Transverse colon (tissue), 4 donors: ENCODE measurements around the gene ABL2. TPM values are rescaled to one million over a fixed set of nuclear protein-coding genes. Genes with fewer than 3 reads are reported as not detected.
"Not testable (repeated sequence)": the region's sequence is repeated elsewhere in the genome, so short reads cannot be mapped to it uniquely, and the experiment has no call there.

Experiments used
- DNase-seq: peaks from one replicate; pipeline ENCODE4 v3.0.0-alpha.2; 2019
- H3K27ac ChIP-seq, 4 donors: fragments of 200-600 bp; sonication (generic); 2 replicates each; pipeline ENCODE4 v1.5.1; 2016 to 2018; ENCODE audit warnings: inconsistent platforms in 4 of 4
- H3K27me3 ChIP-seq: fragments of 200-600 bp; sonication (generic); 2 replicates; pipeline ENCODE4 v1.5.1; 2017; ENCODE audit warnings: inconsistent platforms
- H3K36me3 ChIP-seq, 4 donors: fragments of 200-600 bp; sonication (generic); 2 replicates each; pipeline ENCODE4 v1.5.1; 2017 to 2019; ENCODE audit warnings: inconsistent platforms in 4 of 4
- H3K4me1 ChIP-seq, 4 donors: fragments of 200-600 bp; sonication (generic); 2 replicates each; pipeline ENCODE4 v1.5.1; 2017 to 2020; ENCODE audit warnings: inconsistent platforms in 4 of 4
- H3K4me3 ChIP-seq, 4 donors: fragments of 200-600 bp; sonication (generic); 1 replicate in 1 of 4; 2 replicates in 3 of 4; pipeline versions ENCODE4 v1.5.1 to v1.6.1; 2017 to 2019; ENCODE audit warnings: inconsistent platforms in 4 of 4
- H3K9me3 ChIP-seq, 2 donors: fragments of 200-600 bp; sonication (generic); 2 replicates each; pipeline ENCODE4 v1.5.1; 2017 to 2019; ENCODE audit warnings: inconsistent platforms in 2 of 2
- EP300 ChIP-seq: sonication (generic); formaldehyde crosslinking; IDR thresholded peaks from one replicate; pipeline ENCODE4 v1.6.1; 2017; ENCODE audit warnings: antibody characterized with exemption, low read depth
- POLR2A ChIP-seq: fragments of 450-650 bp; IDR thresholded peaks from one replicate; pipeline ENCODE4 v1.6.1; 2016; ENCODE audit warnings: antibody characterized with exemption, mild to moderate bottlenecking, moderate library complexity
- POLR2AphosphoS5 ChIP-seq, 3 donors: sonication (generic); formaldehyde crosslinking; IDR thresholded peaks; one replicate each; pipeline ENCODE4 v1.6.1; 2016; ENCODE audit warnings: antibody characterized with exemption in 3 of 3
- WGBS, 2 donors: methylation state at CpG; one replicate each; pipeline ENCODE4 v1.1.5; 2018; ENCODE audit warnings: low coverage in 1 of 2; 5-methylcytosine and 5-hydroxymethylcytosine counted together
- in situ Hi-C, 4 donors: fragments of 200-750 bp; cut with MboI; loops; one replicate each; pipeline versions ENCODE4 v1.15.0 to v1.15.1; 2017; ENCODE audit warnings: low sequenced_read_pairs in 3 of 4, low pct_ligation_motif_present in 1 of 4, low pct_unique_long_range_greater_than_20kb in 1 of 4
- intact Hi-C: fragments of 100-400 bp; cut with DNase I; formaldehyde crosslinking; loops from one replicate; pipeline ENCODE4 v1.15.1; 2023; ENCODE audit warnings: low total_unique reads
- total RNA-seq, 4 donors: library from RNA; depleted of rRNA; stranded (reverse); fragments of >200 nt; gene quantifications; one replicate each; pipeline ENCODE4 v1.1.0, GENCODE V29; 2016
- TF ChIP-seq, protein P1 (sequence below), 5 experiments: fragments of 200-600 bp in 3 of 5; fragments of 450-650 bp in 2 of 5; sonication (generic) in 3 of 5; IDR thresholded peaks; 1 replicate in 2 of 5; 2 replicates in 3 of 5; pipeline ENCODE4 v1.5.1; 2016 to 2017; ENCODE audit warnings: antibody characterized with exemption in 5 of 5, inconsistent platforms in 3 of 5, mild to moderate bottlenecking in 2 of 5, moderate library complexity in 1 of 5

The ABL2 gene
- total RNA-seq, 4 donors from 2014 or later: 9.6 to 51.7 (median 14.3) TPM

DNA sequence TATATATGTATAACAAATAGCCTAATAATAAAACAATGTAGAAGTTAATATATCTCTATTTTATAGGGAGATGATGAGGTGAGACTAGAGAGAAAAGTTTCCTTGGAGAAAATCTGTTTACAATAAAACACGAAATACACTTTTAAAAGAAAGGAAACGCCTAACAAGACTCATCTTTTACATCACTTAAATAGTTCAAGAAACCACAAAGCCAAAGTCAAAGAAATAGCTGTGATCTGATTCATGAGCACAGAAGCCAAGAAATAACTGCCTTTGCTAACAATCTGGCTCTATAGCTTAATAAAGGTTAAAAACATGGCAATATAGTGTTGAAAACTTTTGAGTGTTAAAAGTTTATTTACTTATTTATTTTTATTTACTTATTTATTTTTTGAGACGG is 86.2 kb downstream of the ABL2 start:
- peaks cover 0 to 7% (median 3%) of the 10 kb centered on the region in 4 donors for H3K4me1 ChIP-seq
- H3K36me3 ChIP-seq: no peaks in the 10 kb centered on the region
- DNase-seq: no peak
- no peaks in the 10 kb centered on the region for H3K9me3 ChIP-seq
- TF ChIP-seq EP300 (no peak), POLR2AphosphoS5 (IDR thresholded peaks at IDR 0.05) (no peak), POLR2A (no peak)
- TF ChIP-seq, protein P1, sequence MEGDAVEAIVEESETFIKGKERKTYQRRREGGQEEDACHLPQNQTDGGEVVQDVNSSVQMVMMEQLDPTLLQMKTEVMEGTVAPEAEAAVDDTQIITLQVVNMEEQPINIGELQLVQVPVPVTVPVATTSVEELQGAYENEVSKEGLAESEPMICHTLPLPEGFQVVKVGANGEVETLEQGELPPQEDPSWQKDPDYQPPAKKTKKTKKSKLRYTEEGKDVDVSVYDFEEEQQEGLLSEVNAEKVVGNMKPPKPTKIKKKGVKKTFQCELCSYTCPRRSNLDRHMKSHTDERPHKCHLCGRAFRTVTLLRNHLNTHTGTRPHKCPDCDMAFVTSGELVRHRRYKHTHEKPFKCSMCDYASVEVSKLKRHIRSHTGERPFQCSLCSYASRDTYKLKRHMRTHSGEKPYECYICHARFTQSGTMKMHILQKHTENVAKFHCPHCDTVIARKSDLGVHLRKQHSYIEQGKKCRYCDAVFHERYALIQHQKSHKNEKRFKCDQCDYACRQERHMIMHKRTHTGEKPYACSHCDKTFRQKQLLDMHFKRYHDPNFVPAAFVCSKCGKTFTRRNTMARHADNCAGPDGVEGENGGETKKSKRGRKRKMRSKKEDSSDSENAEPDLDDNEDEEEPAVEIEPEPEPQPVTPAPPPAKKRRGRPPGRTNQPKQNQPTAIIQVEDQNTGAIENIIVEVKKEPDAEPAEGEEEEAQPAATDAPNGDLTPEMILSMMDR (IDR thresholded peaks at IDR 0.05): no peak
- in situ Hi-C loops (no loop called here), intact Hi-C loops (no loop called here)
- no peak overlapping the region for H3K4me3 ChIP-seq
- no peaks in the 10 kb centered on the region for H3K27me3 ChIP-seq
- H3K27ac ChIP-seq: peak overlapping the region; percentile 32 to 70 (median 52)
- WGBS, 2 donors: 52 to 62% methylated on average over 3 of the region's 3 CpGs

DNA sequence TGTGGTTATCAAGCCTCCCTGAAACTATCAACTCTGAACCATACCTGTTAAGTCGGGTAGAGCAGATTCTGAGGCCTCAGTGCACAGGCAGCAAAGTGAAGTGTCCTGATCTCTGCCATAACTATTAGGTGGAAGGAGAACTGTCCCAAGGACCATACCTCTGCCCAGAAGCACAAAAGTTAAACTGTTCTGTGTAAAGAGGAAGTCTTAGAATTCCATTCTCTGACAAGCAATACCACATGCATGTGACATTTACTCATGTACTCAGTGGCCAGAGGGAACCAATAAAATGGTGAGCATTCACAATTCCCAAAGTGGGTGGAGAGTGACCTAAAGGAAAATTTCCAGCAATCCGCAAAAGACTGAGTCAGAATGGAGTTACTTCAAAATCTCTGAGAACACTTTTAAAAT is 86.6 kb downstream of the ABL2 start:
- no peak overlapping the region for H3K4me3 ChIP-seq

DNA sequence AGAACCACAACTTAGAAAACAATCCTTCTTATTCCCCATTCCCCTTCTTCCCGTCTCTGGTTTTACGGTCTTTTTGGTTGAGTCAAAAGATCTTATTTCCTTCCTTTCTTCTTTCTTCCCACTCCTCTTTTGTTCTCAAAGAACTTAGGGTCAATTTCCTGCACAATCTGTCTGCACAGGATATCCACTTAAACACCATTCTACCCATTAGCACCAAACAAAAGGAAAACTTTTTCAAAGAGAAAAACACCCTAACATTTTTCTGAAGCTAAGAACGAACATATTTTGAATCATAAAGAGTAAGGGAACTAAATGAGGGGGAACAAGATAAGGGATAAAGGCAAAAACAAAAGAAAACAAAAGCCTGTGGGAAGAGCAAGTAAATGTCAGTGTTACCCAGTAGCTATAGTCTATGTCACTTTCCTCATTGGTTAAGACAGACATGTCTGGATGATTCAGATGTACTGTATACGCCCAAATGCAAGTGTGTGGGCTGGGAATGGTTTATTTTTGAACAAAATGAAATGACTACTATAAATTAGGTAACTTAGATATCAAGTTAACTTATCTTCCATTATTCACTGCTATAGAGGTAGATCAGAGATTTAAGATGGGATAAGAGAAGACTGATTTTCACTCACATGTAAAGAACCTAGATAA is 87.8 kb downstream of the ABL2 start:
- Histone ChIP-seq H3K27me3 (no peaks in the 10 kb centered on the region), H3K4me1 (peaks cover 0 to 7% (median 3%) of the 10 kb centered on the region in 4 donors), H3K27ac (peak overlapping the region; percentile 32 to 70 (median 52)), H3K9me3 (no peaks in the 10 kb centered on the region), H3K36me3 (no peaks in the 10 kb centered on the region), H3K4me3 (peak overlapping the region in 1 of 4 donors; percentile 4)
- intact Hi-C loops: no loop called here
- no peak for DNase-seq
- 52 to 67% methylated on average over 4 of the region's 4 CpGs for WGBS, 2 donors
- in situ Hi-C loops: no loop called here
- TF ChIP-seq, protein P1 (IDR thresholded peaks at IDR 0.05): no peak
- no peak for TF ChIP-seq EP300
- no peak for TF ChIP-seq POLR2A
- TF ChIP-seq POLR2AphosphoS5 (IDR thresholded peaks at IDR 0.05): no peak

More for the DNA sequence above, 86.6 kb downstream of the ABL2 start:
- 67 to 70% methylated on average over 2 of the region's 2 CpGs for WGBS, 2 donors
- Histone ChIP-seq H3K4me1 (peaks cover 0 to 7% (median 3%) of the 10 kb centered on the region in 4 donors), H3K36me3 (no peaks in the 10 kb centered on the region), H3K27ac (peak overlapping the region; percentile 32 to 70 (median 52)), H3K27me3 (no peaks in the 10 kb centered on the region), H3K9me3 (no peaks in the 10 kb centered on the region)
- intact Hi-C loops: no loop called here
- in situ Hi-C loops: no loop called here
- DNase-seq: no peak
- TF ChIP-seq POLR2AphosphoS5 (IDR thresholded peaks at IDR 0.05) (peak; percentile 60 to 86 (median 76)), EP300 (no peak), POLR2A (peak; percentile 21)
- TF ChIP-seq, protein P1 (IDR thresholded peaks at IDR 0.05): no peak

DNA sequence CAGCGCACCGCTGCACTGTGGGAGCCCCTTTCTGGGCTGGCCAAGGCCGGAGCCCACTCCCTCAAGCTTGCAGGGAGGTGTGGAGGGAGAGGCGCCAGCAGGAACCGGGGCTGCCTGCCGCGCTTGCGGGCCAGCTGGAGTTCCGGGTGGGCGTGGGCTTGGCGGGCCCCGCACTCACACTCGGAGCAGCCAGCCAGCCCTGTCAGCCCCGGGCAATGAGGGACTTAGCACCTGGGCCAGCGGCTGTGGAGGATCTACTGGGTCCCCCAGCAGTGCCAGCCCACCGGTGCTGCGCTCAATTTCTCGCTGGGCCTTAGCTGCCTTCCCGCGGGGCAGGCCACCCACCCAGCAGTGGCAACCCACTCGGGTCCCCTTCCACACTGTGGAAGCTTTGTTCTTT is 90.7 kb downstream of the ABL2 start:
- H3K4me3 ChIP-seq, H3K27me3 ChIP-seq, intact Hi-C loops, DNase-seq, H3K36me3 ChIP-seq, H3K4me1 ChIP-seq, H3K27ac ChIP-seq, H3K9me3 ChIP-seq, in situ Hi-C loops: not testable (repeated sequence)
- WGBS, 2 donors: 95% methylated on average over 21 of the region's 21 CpGs; no CpG with 5 or more reads in 1 of the 2 donors
